ENCODE data around the gene CEP290. TPM values are rescaled to one million over a fixed set of nuclear protein-coding genes. Genes with fewer than 3 reads are reported as not detected.

The CEP290 gene
- total RNA-seq, 1 experiment from 2014 or later = 9.6 TPM

DNA sequence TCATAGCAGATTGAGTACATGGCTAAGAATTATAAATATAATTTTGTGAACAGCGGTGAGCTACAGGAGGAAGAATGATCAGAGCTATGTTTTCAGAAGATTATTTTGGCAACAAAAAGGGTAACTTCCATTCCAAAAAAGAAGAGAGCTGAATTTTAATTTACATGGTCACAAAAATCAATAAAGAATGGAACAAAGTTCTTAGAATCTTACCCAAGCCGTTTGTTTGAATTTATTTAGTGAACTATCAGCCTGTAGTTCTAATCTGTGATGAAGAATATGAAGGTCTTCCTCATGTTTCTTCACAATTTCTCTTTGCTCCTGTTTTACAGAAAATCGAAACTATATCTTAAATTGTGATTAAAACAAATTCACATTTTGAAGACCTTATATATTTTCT, 58.3 kb downstream of the CEP290 start:
- no peaks in the 10 kb centered on the region for H3K9me3 Mint-ChIP-seq
- POLR2A ChIA-PET = interaction anchor here (0.5 kb wide), 1 partner anchor 17 kb away, joined by 3 read pairs; no protein-coding TSS in a partner anchor
- no peak for ATAC-seq

More for the DNA sequence above, 58.3 kb downstream of the CEP290 start:
- Mint-ChIP-seq H3K27ac (no peak overlapping the region), H3K27me3 (ENCODE audit: low read depth) (no peaks in the 10 kb centered on the region), H3K4me3 (no peak overlapping the region), H3K36me3 (no peaks in the 10 kb centered on the region; the same call in 1 of the 2 replicates), H3K4me1 (no peaks in the 10 kb centered on the region)
- TF ChIP-seq HMGXB4 (CRISPR knock-in tag; IDR thresholded peaks at IDR 0.05) (no peak), NR1H2 (CRISPR knock-in tag; IDR thresholded peaks at IDR 0.05) (no peak), ZNF416 (CRISPR knock-in tag; IDR thresholded peaks at IDR 0.05) (no peak), ERG (CRISPR knock-in tag; IDR thresholded peaks at IDR 0.05) (no peak), ZNF281 (CRISPR knock-in tag; IDR thresholded peaks at IDR 0.05) (no peak), NR3C1 (CRISPR knock-in tag; conservative IDR thresholded peaks at IDR 0.05; ENCODE audit: low read depth) (no peak), ZNF317 (CRISPR knock-in tag; IDR thresholded peaks at IDR 0.05; ENCODE audit: borderline replicate concordance, low read depth) (no peak)
- TF ChIP-seq, protein P1, sequence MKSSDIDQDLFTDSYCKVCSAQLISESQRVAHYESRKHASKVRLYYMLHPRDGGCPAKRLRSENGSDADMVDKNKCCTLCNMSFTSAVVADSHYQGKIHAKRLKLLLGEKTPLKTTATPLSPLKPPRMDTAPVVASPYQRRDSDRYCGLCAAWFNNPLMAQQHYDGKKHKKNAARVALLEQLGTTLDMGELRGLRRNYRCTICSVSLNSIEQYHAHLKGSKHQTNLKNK (CRISPR knock-in tag; IDR thresholded peaks at IDR 0.05) = no peak
- TF ChIP-seq, protein P2, sequence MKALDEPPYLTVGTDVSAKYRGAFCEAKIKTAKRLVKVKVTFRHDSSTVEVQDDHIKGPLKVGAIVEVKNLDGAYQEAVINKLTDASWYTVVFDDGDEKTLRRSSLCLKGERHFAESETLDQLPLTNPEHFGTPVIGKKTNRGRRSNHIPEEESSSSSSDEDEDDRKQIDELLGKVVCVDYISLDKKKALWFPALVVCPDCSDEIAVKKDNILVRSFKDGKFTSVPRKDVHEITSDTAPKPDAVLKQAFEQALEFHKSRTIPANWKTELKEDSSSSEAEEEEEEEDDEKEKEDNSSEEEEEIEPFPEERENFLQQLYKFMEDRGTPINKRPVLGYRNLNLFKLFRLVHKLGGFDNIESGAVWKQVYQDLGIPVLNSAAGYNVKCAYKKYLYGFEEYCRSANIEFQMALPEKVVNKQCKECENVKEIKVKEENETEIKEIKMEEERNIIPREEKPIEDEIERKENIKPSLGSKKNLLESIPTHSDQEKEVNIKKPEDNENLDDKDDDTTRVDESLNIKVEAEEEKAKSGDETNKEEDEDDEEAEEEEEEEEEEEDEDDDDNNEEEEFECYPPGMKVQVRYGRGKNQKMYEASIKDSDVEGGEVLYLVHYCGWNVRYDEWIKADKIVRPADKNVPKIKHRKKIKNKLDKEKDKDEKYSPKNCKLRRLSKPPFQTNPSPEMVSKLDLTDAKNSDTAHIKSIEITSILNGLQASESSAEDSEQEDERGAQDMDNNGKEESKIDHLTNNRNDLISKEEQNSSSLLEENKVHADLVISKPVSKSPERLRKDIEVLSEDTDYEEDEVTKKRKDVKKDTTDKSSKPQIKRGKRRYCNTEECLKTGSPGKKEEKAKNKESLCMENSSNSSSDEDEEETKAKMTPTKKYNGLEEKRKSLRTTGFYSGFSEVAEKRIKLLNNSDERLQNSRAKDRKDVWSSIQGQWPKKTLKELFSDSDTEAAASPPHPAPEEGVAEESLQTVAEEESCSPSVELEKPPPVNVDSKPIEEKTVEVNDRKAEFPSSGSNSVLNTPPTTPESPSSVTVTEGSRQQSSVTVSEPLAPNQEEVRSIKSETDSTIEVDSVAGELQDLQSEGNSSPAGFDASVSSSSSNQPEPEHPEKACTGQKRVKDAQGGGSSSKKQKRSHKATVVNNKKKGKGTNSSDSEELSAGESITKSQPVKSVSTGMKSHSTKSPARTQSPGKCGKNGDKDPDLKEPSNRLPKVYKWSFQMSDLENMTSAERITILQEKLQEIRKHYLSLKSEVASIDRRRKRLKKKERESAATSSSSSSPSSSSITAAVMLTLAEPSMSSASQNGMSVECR (CRISPR knock-in tag; IDR thresholded peaks at IDR 0.05; ENCODE audit: borderline replicate concordance) = no peak
- no peak for DNase-seq (ENCODE audit: low spot score)
- CTCF ChIA-PET = no interaction called here

Data from WTC11 (cell line).